HCT116 (cell line): Measurements from ENCODE around the gene YIPF1. TPM values are rescaled to one million over a fixed set of nuclear protein-coding genes. Genes with fewer than 3 reads are reported as not detected.
"Not testable (repeated sequence)": the region's sequence is repeated elsewhere in the genome, so short reads cannot be mapped to it uniquely, and the experiment has no call there.

Experiments used
- ATAC-seq: fragments of 200-7000 bp; cut with Tn5 transposase; 2 replicates; pipeline ENCODE4 v1.9.1; 2020; ENCODE audit warnings: mild to moderate bottlenecking, moderate library complexity
- BruUV-seq: library from RNA; stranded (reverse); fragments of 400-500 nt; replicated peaks from 2 replicates; lab custom pipeline; 2021; lab: Mats Ljungman, UMichigan
- CTCF ChIA-PET: fragments of 300-600 bp; sonication (Branson Sonifier 250); formaldehyde crosslinking; loops from one replicate; lab custom pipeline; 2021; ENCODE audit warnings: antibody characterized with exemption; lab: Charles Lee
- POLR2A ChIA-PET: fragments of 300-600, 350-600 bp; sonication (Branson Sonifier 250); formaldehyde crosslinking; loops from one replicate; lab custom pipeline; 2021; ENCODE audit warnings: antibody characterized with exemption; lab: Charles Lee
- RAD21 ChIA-PET, 2 experiments: fragments of 300-600 bp; sonication (Branson Sonifier 250); formaldehyde crosslinking; loops; one replicate each; lab custom pipeline; 2023; ENCODE audit warnings: low total read pairs in 2 of 2; ENCODE audit not compliant: uncharacterized antibody in 2 of 2, unreplicated experiment in 2 of 2, low non-redundant PET in 1 of 2; lab: Charles Lee
- DNase-seq: peaks from one replicate; pipeline ENCODE4 v3.0.0-alpha.2; 2010; ENCODE audit warnings: low read depth, low spot score
- H2AFZ ChIP-seq: fragments of 200-600 bp; shearing (Covaris generic), sonication (generic); 2 replicates; pipeline ENCODE4 v1.6.1; 2017; ENCODE audit warnings: low read depth, mixed run types, mixed read lengths, antibody characterized with exemption, low read length; ENCODE audit not compliant: poor library complexity, severe bottlenecking
- H3K27ac ChIP-seq: 2 replicates; pipeline ENCODE4 v1.5.1; 2012; ENCODE audit warnings: low read depth, low read length
- H3K27me3 ChIP-seq: fragments of 200-600 bp; sonication (generic); 2 replicates; pipeline ENCODE4 v1.6.1; 2016; ENCODE audit warnings: mixed run types, low read length, mixed read lengths; ENCODE audit not compliant: insufficient read depth
- H3K36me3 ChIP-seq, 2 experiments: fragments of 200-500 bp in 1 of 2; fragments of 200-600 bp in 1 of 2; sonication (Bioruptor generic) in 1 of 2; sonication (generic) in 1 of 2; 2 replicates each; pipeline versions ENCODE4 v1.5.1 to v1.6.1; 2014 to 2016; ENCODE audit warnings: low read length in 2 of 2, inconsistent platforms in 1 of 2, mixed read lengths in 1 of 2, mixed run types in 1 of 2; ENCODE audit not compliant: insufficient read depth in 2 of 2, control insufficient read depth in 1 of 2
- H3K4me1 ChIP-seq, 2 experiments: fragments of 200-600 bp in 1 of 2; sonication (generic) in 1 of 2; 2 replicates each; pipeline versions ENCODE4 v1.5.1 to v1.6.1; 2012 to 2017; ENCODE audit warnings: low read length in 2 of 2, inconsistent platforms in 1 of 2, mild to moderate bottlenecking in 1 of 2, mixed read lengths in 1 of 2, mixed run types in 1 of 2, moderate library complexity in 1 of 2; ENCODE audit not compliant: insufficient read depth in 2 of 2, control insufficient read depth in 1 of 2
- H3K4me2 ChIP-seq: fragments of 200-600 bp; sonication (generic); 2 replicates; pipeline ENCODE4 v1.6.1; 2017; ENCODE audit warnings: mixed run types, low read length, mixed read lengths
- H3K4me3 ChIP-seq, 2 experiments: fragments of 200-600 bp in 1 of 2; sonication (generic) in 1 of 2; replicated peaks in 1 of 2; 2 replicates each; pipeline ENCODE4 v1.5.1; 2011 to 2016; ENCODE audit warnings: low read length in 2 of 2, control low read depth in 1 of 2, low read depth in 1 of 2, mild to moderate bottlenecking in 1 of 2, mixed read lengths in 1 of 2, mixed run types in 1 of 2
- H3K79me2 ChIP-seq: fragments of 200-600 bp; sonication (generic); 2 replicates; pipeline ENCODE4 v1.6.1; 2017; ENCODE audit warnings: mild to moderate bottlenecking, mixed run types, low read length, moderate library complexity, mixed read lengths; ENCODE audit not compliant: insufficient read depth
- H3K9ac ChIP-seq: fragments of 200-600 bp; sonication (generic); 2 replicates; pipeline ENCODE4 v1.6.1; 2016; ENCODE audit warnings: low read length, mixed read lengths
- H3K9me2 ChIP-seq: fragments of 200-600 bp; sonication (generic), shearing (Covaris generic); 2 replicates; pipeline ENCODE4 v1.6.1; 2017; ENCODE audit warnings: mixed run types, mild to moderate bottlenecking, moderate library complexity; ENCODE audit not compliant: insufficient read depth
- H3K9me3 ChIP-seq, 2 experiments: fragments of 200-500 bp in 1 of 2; fragments of 200-600 bp in 1 of 2; sonication (Bioruptor generic) in 1 of 2; sonication (generic) in 1 of 2; 2 replicates each; pipeline ENCODE4 v1.6.1; 2014 to 2017; ENCODE audit warnings: low read length in 2 of 2, mixed read lengths in 2 of 2, inconsistent platforms in 1 of 2, low read depth in 1 of 2, mild to moderate bottlenecking in 1 of 2, mixed run types in 1 of 2, moderate library complexity in 1 of 2; ENCODE audit not compliant: control insufficient read depth in 1 of 2, insufficient read depth in 1 of 2
- H4K20me1 ChIP-seq: fragments of 200-600 bp; sonication (generic), shearing (Covaris generic); 2 replicates; pipeline ENCODE4 v1.6.1; 2017; ENCODE audit warnings: mixed run types, mild to moderate bottlenecking, moderate library complexity; ENCODE audit not compliant: insufficient read depth
- FOSL1 ChIP-seq: IDR thresholded peaks from 2 replicates; pipeline ENCODE4 v1.6.1; 2012; ENCODE audit warnings: low read depth
- RAD21 ChIP-seq: IDR thresholded peaks from 2 replicates; pipeline ENCODE4 v1.6.1; 2012; ENCODE audit warnings: low read depth, mild to moderate bottlenecking
- intact Hi-C: fragments of 100-400 bp; cut with micrococcal nuclease; formaldehyde crosslinking; loops from 2 replicates; pipeline ENCODE4 v1.10.0; 2022
- total RNA-seq: library from RNA; stranded (reverse); gene quantifications from one replicate; pipeline ENCODE4 v1.2.1, GENCODE V29; 2021; ENCODE audit not compliant: unreplicated experiment

YIPF1 gene
- total RNA-seq, 1 experiment from 2014 or later: 16.4 TPM

DNA sequence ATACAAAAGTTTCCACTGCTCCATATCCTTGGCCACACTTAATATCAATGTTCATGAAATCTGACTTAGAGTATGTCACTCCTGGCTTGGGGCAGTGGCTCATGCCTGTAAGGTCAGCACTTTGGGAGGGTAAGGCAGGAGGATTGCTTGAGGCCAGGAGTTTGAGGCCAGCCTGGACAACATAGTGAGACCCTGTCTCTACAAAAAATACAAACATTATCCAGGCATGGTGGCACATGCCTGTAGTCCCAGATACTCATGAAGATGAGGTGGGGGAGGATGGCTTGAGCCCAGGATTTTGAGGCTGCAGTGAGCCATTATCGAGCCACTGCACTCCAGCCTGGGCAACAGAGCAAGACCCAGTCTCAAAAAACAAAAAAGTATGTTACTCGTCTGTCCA is 14.4 kb downstream of the YIPF1 start:
- POLR2A ChIA-PET, H3K27ac ChIP-seq, H3K9me3 ChIP-seq, intact Hi-C loops, H3K4me2 ChIP-seq, H3K9ac ChIP-seq, H2AFZ ChIP-seq, DNase-seq, H3K4me3 ChIP-seq, BruUV-seq, ATAC-seq, H4K20me1 ChIP-seq, H3K9me2 ChIP-seq, RAD21 ChIA-PET, H3K27me3 ChIP-seq, H3K4me1 ChIP-seq, H3K79me2 ChIP-seq: not testable (repeated sequence)
- CTCF ChIA-PET: interaction anchor here (1.0 to 1.2 kb wide), 2 partner anchors 14 to 84 kb away, joined by 3 to 4 read pairs; no protein-coding TSS in a partner anchor
- peaks cover 5 to 11% of the 10 kb centered on the region in 2 experiments; a peak in 2 of 4 replicates for H3K36me3 ChIP-seq

DNA sequence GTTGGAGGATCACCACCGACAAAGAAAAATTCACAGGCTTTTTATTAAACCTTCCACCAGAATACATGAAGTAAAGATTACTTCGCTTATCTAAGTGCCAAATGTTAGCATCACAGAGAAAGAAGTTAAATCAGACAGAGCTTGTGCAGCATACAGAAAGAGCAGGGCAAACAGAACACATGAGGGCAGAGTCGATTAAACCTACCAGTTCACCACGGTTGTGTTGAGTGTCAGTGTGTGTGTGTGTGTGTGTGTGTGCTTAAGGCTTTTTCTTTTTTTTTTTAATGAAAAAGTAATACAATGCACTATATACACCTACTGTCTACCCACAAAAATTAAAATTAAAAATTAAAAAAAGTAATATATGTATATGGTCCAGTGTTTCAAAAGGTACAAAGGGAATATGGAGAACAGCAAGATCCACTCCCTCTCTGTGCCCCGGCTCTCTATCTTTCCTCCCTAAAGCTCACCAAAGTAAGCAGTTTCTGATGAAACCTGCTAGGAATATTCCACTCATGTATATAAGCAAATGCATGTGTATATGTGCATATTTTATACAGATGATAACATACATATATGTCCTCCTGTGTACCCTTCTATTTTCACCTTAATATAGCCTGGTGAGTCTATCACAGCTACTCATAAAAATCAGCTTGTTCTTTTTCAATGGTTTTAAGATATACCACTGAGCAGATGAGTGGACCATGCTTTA is 17.7 kb downstream of the YIPF1 start:
- Histone ChIP-seq H4K20me1 (no peaks in the 10 kb centered on the region), H3K4me2 (no peak overlapping the region), H2AFZ (no peak overlapping the region), H3K4me1 (no peaks in the 10 kb centered on the region), H3K9ac (no peak overlapping the region), H3K79me2 (no peaks in the 10 kb centered on the region), H3K36me3 (peaks cover 4 to 5% of the 10 kb centered on the region in 2 experiments; a peak in 2 of 4 replicates), H3K27ac (no peak overlapping the region), H3K27me3 (no peaks in the 10 kb centered on the region), H3K4me3 (no peak overlapping the region), H3K9me3 (no peaks in the 10 kb centered on the region), H3K9me2 (no peaks in the 10 kb centered on the region)
- no TSS peak for BruUV-seq
- ChIA-PET RAD21 (no interaction called here), POLR2A (interaction anchor here (1.3 kb wide), 1 partner anchor 11 kb away, joined by 3 read pairs; no protein-coding TSS in a partner anchor), CTCF (interaction anchor here (2.1 to 2.3 kb wide), 2 partner anchors 11 to 87 kb away, joined by 7 to 12 read pairs; no protein-coding TSS in a partner anchor)
- ATAC-seq: no peak
- DNase-seq: no peak
- intact Hi-C loops: no loop called here
- TF ChIP-seq FOSL1 (no peak), RAD21 (no peak)
